Endothelial cell of hepatic sinusoid (primary cell): ENCODE data around the gene ZNF480.
"Not testable (repeated sequence)": the region's sequence is repeated elsewhere in the genome, so short reads cannot be mapped to it uniquely, and the experiment has no call there.

ENCODE experiments used
- in situ Hi-C: cut with HindIII; loops from 2 replicates; pipeline ENCODE4 v1.10.0; 2017; ENCODE audit warnings: low sequenced_read_pairs

The ZNF480 gene

GRCh38 chr19:52296773-52297600, at the start of gene ZNF480:
ZNF480 (plus strand) TSS chr19:52297169; CDS start chr19:52300413, 3,244 bp downstream.
- in situ Hi-C loops = no loop called here

GRCh38 chr19:52248241-52248640, 48.7 kb upstream of the ZNF480 start:
- in situ Hi-C loops = no loop called here

GRCh38 chr19:52258426-52258825, 38.5 kb upstream of the ZNF480 start:
- in situ Hi-C loops = no loop called here

- in situ Hi-C loops = not testable (repeated sequence)
These were observed 31.4 kb upstream of the ZNF480 start for GRCh38 chr19:52265556-52265955.

DNA sequence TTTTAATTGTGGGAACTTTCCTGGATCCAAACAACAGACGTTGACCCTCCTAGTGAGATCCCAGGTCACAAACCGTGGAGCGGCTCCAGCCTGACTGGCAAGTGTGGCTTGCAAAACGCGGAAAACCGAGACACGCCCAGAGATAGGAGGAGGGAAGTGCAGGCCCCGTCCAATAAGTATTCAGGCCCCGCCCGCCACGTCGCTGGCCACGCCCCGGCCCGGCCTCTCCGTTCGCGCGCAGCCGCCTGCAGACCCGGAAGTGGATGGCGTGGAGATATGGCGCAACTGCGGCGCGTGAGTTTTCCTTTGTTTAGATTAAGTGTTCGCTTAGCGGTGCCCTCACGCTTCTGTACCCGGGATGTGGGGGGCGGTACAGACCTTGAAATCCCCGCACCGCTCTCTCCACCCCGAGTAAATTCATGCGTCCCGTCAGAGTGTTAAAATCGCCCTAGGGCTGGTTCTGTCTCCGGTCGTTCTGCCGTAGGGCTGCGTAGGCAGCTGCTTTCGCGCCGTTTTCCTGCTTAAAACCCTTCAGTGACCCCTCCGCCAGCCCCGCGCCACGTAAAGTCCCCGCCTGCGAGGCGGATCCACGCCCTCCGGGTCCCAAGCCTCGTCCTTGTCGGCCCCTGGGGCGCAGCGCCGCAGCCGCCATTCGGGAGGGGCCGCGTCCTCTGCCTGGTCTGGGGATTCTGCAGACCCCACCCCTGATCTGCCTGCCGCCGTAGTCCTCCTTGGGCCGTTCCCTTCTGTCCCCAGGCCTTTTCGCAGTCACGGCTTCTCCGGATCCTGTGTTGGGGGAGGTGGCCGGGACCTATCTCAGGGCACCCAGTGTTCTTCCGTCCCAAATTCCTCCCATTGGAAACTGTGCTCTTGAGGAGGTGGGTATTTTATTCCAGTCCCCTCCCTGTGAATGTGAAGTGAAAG, 27.4 kb upstream of the ZNF480 start, which contains the start of gene ZNF766:
Gene ZNF766 (plus strand): TSS at position 250 of the 924 bp plus-strand sequence. CDS start 27 bp downstream, at position 277.
- in situ Hi-C loops = no loop called here

DNA sequence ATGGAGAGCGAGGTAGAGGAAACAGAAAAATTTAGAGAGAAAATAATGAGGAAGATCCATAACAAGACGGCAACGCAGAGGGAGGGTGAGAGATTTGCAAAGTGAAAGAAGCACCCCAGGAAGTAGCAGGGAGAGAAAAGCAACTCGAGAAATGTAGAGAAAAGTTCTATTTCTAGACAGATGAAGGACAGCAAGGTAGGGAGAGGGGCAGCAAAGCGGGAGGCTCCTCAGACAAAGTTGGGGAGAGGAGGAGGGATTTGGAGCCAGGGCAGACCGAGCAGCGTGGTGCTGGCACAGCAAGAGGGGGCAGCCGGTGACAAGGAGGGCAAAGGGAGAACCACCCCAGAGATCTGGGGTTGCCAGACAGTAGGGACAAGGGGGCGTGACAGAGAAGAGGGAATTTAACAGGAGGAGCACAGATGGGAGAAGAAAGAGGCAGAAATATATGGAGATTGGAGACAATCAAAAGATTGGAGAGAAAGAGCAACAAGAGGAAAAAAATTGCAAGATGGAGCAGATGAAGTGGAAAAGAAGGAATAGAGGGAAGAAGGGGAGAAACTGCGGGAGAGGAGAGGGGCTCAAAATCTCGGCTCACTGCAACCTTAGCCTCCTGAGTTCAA, 26.6 kb upstream of the ZNF480 start:
- in situ Hi-C loops = no loop called here

DNA sequence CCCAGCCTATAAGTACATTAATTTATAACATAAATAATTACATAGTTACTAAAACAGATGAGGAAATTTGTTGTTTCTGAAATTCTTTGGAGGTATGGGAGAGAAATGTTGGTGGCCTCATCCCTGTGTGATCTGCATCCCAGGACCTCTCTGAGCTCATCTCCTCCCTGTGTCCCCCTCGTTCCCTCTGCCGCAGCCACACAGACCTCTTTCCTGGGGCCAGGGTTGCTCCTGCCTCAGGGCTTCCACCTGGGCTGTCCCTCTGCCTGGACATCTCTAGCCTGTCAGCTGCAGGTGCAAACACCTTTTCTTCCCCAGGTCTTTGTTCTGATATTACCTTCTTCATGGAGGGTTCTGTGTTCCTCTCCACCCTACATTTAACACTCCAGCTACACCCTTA, 23.7 kb upstream of the ZNF480 start:
- in situ Hi-C loops = no loop called here

DNA sequence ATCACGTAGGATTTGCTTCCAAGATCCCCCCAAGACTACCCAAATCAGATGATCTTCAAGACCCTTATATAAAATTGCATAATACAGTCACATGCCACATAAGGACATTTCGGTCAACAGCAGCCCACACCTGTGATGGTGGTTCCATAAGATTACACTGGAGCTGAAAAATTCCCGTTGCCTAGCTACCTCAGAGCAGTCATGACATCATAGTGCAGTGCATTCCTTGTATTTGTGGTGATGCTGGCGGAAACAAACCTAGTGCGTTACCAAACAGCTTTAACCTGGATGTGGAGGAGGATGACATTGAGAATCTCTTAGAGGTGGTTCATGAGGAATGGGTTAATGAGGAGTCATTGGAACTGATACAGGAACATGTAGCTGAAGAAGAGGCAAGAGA, 22.8 kb upstream of the ZNF480 start:
- in situ Hi-C loops = no loop called here

DNA sequence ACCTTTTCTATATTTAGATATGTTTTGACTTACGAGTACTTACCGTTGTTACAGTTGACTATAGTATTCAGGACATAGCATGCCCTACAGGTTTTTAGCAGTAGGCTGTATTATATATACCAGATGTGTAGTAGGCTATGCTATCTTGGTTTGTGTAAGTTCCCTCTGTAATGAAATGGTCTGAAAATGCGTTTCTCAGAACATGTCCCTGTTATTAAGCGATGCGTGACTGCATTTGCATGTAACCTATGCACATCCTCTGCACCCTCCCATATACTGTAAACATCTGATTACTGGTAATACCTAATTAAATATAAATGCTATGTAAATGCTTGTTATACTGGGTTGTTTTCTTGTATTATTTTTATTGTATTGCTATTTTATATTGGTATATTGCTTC, 21.0 kb upstream of the ZNF480 start:
- in situ Hi-C loops = no loop called here

GRCh38 chr19:52277471-52277870, 19.5 kb upstream of the ZNF480 start:
- in situ Hi-C loops = no loop called here

DNA sequence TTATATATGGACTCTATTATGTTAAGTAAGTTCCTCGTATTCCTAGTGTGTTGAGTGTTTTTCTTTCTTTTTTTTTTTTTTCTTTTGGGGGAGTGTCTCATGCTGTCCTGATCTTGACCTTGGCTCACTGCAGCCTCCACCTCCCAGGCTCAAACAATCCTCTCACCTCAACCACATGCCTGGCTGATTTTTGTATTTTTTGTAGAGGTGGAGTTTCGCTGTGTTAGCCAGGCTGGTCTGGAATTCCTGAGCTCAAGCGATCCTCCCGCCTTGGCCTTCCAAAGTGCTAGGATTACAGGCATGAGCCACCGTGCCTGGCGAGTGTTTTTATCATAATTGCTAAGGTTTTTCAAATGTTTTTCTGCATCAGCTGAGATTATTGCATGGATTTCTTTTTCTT, 10.7 kb upstream of the ZNF480 start:
- in situ Hi-C loops = loop anchor here (5.0 kb wide), 1 partner anchor 96 kb away; no protein-coding TSS in a partner anchor

GRCh38 chr19:52291781-52292180, 5.2 kb upstream of the ZNF480 start:
- in situ Hi-C loops = no loop called here

DNA sequence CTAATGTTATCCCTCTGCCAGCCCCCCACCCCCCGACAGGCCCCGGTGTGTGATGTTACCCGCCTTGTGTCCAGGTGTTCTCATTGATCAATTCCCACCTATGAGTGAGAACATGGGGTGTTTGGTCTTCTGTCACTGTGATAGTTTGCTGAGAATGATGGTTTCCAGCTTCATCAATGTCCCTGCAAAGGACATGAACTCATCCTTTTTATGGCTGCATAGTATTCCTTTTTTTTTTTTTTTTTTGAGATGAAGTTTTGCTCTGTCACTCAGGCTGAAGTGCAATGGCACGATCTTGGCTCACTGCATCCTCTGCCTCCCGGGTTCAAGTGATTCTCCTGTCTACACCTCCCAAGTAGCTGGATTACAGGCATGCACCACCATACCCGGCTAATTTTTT, 4.0 kb upstream of the ZNF480 start:
- in situ Hi-C loops = not testable (repeated sequence)

DNA sequence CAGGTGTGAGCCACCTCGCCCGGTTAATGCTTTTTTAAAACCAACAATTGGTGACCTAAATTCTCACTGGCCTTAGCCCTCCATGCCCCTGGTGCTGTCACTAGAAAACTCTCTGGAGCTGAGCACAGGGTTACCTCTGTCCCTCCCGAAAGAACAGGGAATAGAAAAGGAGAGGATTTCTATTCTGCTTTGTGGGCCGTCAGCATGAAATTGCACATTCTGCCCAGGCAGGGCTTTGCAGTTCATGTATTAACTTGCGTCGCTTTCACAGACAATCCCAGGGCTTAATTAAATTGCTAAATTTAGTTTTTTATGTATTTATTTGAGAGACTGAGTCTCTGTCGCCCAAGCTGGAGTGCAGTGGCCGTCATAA, 583 bp upstream of the ZNF480 start:
- in situ Hi-C loops = no loop called here

DNA sequence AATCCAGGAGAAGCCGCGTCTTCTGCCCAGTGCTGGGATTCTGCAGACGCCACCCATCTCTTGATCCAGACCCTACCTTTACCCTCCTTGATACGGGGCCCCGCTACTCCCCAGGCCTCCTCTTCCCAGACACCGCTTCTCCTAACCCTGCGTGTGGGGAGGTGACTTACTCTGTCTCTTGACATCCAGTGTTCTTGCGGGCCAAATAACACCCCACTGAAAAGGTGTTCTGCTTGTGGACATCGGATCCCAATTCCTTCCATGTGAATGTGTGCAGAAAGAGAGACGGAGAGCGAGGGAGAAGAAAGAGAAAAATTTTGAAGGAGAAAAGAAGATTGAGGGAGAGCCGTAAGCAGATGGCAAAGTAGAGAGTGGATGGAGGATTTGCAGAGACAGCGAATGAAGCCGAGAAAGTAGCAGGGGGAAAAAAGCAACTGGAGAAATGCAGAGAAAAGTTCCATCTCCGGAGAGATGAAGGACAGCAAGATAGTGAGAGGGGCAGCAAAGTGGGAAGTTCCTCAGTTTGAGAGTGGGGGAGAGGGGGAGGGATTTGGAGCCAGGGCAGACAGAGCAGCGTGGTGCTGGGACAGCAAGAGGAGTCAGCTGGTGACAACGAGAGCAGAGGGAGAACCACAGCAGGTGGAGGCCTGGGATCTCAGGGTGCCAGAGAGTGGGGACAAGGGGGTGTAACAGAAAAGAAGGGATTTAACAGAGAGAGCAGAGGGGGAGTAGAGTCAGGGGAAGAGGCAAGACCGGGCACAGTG, 814 bp downstream of the ZNF480 start:
- in situ Hi-C loops = no loop called here

DNA sequence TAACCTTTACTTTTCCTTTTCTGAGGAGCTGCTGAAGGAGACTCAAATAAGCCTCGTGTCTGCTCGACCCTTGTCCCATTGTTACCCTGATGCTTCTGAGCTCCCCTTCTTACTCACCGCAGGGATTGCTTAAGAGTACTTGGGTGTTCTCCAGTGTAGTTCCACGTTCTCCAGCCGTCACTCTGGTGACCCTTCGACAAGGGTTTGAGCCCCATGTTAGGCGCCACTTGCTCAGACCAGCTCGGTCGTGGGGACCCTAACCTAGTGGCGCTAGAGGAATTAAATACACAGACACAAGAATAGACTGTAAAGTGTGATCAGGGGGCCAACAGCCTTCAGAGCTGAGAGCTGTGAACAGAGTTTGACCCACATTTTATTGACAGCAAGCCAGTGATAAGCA, 10.3 kb downstream of the ZNF480 start:
- in situ Hi-C loops = no loop called here

GRCh38 chr19:52322429-52322828, 25.5 kb downstream of the ZNF480 start:
- in situ Hi-C loops = no loop called here

GRCh38 chr19:52331757-52332156, 34.8 kb downstream of the ZNF480 start:
- in situ Hi-C loops = no loop called here

DNA sequence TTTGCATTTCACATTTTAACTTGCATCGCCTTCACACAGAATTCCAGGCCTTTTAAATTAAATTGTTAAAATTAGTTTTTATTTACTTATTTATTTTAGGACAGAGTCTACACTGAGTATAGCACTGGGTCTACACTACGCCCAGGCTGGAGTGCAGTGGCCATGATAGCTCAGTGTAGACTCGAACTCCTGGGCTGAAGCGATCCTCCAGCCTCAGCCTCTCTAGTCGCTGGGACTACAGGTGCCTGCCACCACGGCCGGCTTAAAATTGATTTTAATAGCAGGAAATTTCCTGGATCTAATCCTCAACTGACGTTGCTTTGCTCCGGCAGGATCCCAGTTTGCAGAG, 38.8 kb downstream of the ZNF480 start:
- in situ Hi-C loops = no loop called here

- in situ Hi-C loops = no loop called here
These were observed 39.3 kb downstream of the ZNF480 start, which contains the start of gene ZNF610 for GRCh38 chr19:52336117-52336790. ZNF610 (plus strand) TSS chr19:52336243; CDS start chr19:52349173, 12,930 bp downstream.
